ENCODE data around the gene TRMT1.
A peak's percentile ranks its signal among the peaks of the same experiment; 100 is the strongest.

The TRMT1 gene

GRCh38 chr19:13069415-13070359 lies 46.9 kb downstream of the TRMT1 start:
- peak; percentile 97 for DNase-seq

- no peak for DNase-seq
Measured at GRCh38 chr19:13068085-13068846, 48.3 kb downstream of the TRMT1 start.

GRCh38 chr19:13066933-13067807 lies 49.4 kb downstream of the TRMT1 start:
- no peak for DNase-seq

- DNase-seq: no peak
Measured at GRCh38 chr19:13066226-13066625, 50.3 kb downstream of the TRMT1 start.

- DNase-seq: no peak
Measured at GRCh38 chr19:13064092-13064489, 52.4 kb downstream of the TRMT1 start.

GRCh38 chr19:13063461-13064091 lies 53.0 kb downstream of the TRMT1 start:
- DNase-seq: no peak

- no peak for DNase-seq
Measured at GRCh38 chr19:13062317-13062716, 54.2 kb downstream of the TRMT1 start.

- peak; percentile 93 for DNase-seq
Measured at GRCh38 chr19:13060964-13061927, 55.3 kb downstream of the TRMT1 start.

GRCh38 chr19:13060233-13060963 lies 56.1 kb downstream of the TRMT1 start:
- DNase-seq: peak; percentile 83

- no peak for DNase-seq
Measured at GRCh38 chr19:13058951-13059660, 57.4 kb downstream of the TRMT1 start.

GRCh38 chr19:13057744-13058143 lies 58.8 kb downstream of the TRMT1 start:
- DNase-seq: no peak

GRCh38 chr19:13057147-13057572 lies 59.4 kb downstream of the TRMT1 start:
- no peak for DNase-seq

GRCh38 chr19:13056052-13056660 lies 60.4 kb downstream of the TRMT1 start:
- peak; percentile 60 for DNase-seq

GRCh38 chr19:13055213-13056051 lies 61.1 kb downstream of the TRMT1 start:
- no peak for DNase-seq
